HG03378 (cell line): Measurements from ENCODE around the gene NTM.
"Not testable (repeated sequence)": the region's sequence is repeated elsewhere in the genome, so short reads cannot be mapped to it uniquely, and the experiment has no call there.

Source experiments
- ATAC-seq: cut with Tn5 transposase; IDR thresholded peaks from one replicate; pipeline ENCODE4 v1.9.1; 2021; ENCODE audit warnings: mild to moderate bottlenecking, moderate library complexity; ENCODE audit not compliant: unreplicated experiment

The NTM gene

DNA sequence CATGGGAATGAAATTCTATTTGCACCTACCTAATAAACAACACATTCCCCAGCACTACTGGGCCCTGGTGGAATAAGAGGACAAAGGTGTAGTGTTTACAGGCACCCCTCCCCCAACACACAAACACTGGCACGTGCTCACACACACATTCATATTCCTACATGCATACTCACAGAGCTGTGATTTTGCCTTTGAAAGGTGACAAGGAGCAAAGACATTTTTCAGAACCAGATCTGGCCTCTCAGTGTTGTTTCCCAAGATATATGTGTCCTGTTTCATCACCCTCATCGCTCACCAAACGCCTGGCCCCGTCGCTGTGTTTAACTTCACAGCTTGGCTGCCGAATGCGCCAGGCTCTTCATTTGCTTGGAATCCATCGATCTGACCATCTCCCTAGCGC, 292.6 kb downstream of the NTM start:
- ATAC-seq, result no peak

GRCh38 chr11:131663405-131664200, 293.2 kb downstream of the NTM start:
- no peak for ATAC-seq

GRCh38 chr11:131664293-131664692, 293.9 kb downstream of the NTM start:
- ATAC-seq, result no peak

- ATAC-seq, result no peak
Observed at GRCh38 chr11:131664816-131665215, 294.4 kb downstream of the NTM start.

DNA sequence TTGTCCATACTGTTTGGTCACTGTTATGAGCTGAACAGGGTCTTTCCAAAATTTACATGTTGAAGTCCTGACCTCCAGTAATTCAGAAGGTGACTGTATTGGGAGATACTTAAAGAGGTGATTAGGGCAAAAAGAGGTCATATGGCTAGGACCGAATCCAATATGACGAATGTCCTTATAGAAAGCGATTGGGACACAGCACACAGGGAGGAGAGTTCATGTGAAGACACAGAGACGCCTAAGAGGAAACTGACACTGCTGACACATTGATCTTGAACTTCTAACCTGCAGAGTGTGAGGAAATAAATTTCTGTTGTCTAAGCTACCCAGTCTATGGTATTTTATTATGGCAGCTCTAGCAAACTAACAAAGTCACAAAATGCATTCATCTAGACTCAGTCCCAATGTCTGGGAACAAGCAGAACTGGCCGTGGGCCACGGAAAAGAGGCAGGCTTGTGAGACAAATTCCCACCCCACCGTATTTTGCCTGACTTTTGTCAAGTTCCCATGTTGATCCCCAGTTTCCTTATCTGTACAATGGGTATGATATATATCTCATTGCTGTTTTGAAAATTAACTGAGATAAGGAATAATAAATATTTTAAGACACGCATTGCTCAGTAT, 295.0 kb downstream of the NTM start:
- ATAC-seq, result no peak

GRCh38 chr11:131666006-131666405, 295.6 kb downstream of the NTM start:
- no peak for ATAC-seq

GRCh38 chr11:131666617-131667016, 296.2 kb downstream of the NTM start:
- ATAC-seq, result no peak

DNA sequence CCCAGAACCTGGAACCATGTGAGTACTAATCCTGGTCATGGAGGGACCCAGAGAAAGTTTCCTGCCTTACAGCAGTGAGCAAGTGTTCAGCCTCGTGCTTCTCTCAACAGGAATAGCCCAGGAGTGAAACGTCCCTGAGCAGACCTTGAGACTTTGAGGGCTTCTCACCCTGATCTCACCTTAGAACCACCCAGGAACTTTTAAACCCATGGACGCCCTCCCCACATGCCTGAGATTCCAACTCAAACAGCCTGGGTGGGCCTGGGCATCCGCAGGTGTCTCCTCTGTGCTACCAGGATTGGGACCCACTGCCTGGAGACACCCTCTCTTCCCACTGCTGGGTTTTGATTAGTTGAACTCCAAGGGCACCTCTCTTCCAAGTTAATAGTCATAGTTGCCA, 297.2 kb downstream of the NTM start:
- ATAC-seq, result no peak

GRCh38 chr11:131668500-131669400, 298.3 kb downstream of the NTM start:
- peak; percentile 74 for ATAC-seq

DNA sequence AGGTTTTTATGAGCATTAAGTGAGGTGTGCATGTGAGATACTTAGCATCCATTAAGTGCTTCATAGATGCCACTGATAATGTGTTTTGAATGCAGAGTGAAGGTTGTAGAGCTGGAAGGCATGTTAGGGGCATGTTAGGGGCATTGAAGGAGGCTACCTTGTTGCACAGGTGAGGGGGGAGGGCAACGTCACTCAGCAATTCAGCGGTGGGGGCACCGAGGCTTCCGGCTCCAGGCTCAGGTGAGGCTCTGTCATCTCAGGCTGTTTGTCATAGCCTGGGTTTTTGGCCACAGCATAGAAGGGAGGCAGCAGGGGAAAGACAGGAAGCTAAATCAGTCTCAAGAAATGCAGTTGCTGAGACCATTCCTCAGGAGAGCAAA, 299.0 kb downstream of the NTM start:
- no peak for ATAC-seq

DNA sequence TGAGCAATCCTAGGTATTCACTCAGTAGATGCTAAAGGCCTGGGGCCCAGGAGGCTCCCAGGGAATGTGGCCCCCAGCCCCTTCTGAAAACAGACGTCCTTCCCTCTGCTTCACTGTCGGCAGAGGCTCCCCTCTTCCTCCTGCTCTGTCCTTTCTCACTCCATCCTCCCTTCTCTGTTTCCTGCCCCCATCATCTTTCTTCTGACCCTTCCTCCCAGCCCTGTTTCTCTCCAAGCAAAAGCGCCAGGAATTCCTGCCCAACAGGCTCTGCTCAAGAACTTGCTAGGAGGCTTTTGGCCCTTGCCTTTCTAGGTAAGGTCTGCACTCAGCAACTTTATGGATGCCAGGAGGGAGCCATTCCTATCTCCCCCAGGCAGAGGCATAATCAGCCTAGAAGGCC, 300.5 kb downstream of the NTM start:
- no peak for ATAC-seq

- no peak for ATAC-seq
Observed at GRCh38 chr11:131671320-131671719, 300.9 kb downstream of the NTM start.

- ATAC-seq, result no peak
Observed at GRCh38 chr11:131671734-131672133, 301.3 kb downstream of the NTM start.

DNA sequence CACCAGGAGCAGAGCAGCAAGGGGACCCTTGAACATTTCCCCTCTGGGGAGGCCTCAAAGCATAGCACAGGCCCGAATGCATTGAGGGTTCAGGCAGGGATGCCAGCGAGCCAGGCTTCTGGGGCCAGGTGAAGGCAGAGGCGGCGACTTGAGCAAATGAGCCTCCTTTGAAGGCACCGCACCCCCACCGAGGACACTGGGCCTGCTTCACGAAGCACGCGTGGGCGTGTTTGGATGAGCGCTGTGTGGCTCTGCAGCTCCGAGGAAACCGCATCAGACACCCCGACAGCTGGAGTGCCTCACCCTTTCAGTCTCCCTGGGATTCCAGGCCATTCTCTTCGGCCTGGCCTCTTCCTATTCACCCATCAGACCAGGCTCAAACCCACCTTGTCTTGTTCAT, 301.8 kb downstream of the NTM start:
- no peak for ATAC-seq

- peak; percentile 79 for ATAC-seq
Observed at GRCh38 chr11:131674051-131674755, 303.8 kb downstream of the NTM start.

GRCh38 chr11:131675121-131675888, 304.9 kb downstream of the NTM start:
- ATAC-seq, result no peak

GRCh38 chr11:131677828-131678470, 307.5 kb downstream of the NTM start:
- ATAC-seq, result no peak

- ATAC-seq, result no peak
Observed at GRCh38 chr11:131678658-131679340, 308.4 kb downstream of the NTM start.

GRCh38 chr11:131680448-131680847, 310.0 kb downstream of the NTM start:
- ATAC-seq, result not testable (repeated sequence)
